GM12873 (cell line): ENCODE data around the gene SLC12A2.

Experiments used
- TF ChIP-seq, protein P1 (sequence below): IDR thresholded peaks from 2 replicates; pipeline ENCODE4 v1.5.1; 2012; ENCODE audit warnings: low read depth, mild to moderate bottlenecking, moderate library complexity, low read length, control low read depth; ENCODE audit not compliant: insufficient read depth; ENCODE audit errors: missing control alignments

SLC12A2 gene

DNA sequence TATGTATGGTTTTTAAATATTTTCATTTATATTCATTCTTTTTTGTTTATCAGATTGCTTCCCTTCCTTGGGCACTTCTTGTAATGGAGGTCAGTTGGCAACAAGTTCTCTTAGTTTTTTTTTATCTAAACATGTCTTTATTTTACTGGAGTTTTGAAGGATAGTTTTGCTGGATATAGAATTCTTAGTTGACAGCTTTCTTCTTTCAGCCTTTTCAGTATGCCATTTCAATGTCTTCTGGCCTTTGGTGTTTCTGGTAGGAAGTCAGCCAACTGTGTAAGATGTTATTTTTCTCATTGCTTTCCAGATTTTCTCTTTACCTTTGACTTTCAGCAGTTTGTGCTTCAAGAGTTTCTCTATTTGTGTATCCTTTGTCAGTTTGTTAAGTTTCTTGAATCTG is 14.2 kb downstream of the SLC12A2 start:
- TF ChIP-seq, protein P1, sequence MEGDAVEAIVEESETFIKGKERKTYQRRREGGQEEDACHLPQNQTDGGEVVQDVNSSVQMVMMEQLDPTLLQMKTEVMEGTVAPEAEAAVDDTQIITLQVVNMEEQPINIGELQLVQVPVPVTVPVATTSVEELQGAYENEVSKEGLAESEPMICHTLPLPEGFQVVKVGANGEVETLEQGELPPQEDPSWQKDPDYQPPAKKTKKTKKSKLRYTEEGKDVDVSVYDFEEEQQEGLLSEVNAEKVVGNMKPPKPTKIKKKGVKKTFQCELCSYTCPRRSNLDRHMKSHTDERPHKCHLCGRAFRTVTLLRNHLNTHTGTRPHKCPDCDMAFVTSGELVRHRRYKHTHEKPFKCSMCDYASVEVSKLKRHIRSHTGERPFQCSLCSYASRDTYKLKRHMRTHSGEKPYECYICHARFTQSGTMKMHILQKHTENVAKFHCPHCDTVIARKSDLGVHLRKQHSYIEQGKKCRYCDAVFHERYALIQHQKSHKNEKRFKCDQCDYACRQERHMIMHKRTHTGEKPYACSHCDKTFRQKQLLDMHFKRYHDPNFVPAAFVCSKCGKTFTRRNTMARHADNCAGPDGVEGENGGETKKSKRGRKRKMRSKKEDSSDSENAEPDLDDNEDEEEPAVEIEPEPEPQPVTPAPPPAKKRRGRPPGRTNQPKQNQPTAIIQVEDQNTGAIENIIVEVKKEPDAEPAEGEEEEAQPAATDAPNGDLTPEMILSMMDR: no peak

DNA sequence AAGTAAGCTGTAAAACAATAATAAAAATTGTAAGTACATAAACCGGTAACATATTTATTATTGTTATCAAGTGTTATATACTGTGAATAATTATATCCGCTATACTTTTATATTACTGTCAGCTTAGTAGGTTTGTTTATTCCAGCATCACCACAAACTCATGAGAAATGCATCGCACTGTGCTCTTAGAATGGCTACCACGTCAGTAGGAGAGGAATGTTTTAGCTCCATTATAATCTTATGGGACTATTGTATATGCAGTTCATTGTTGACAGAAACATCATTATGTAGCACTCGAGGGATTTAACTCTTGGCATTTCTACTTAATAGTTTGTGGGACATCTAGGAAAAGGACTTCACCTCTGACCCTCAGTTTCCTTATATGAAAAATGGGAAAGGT is 16.4 kb downstream of the SLC12A2 start:
- TF ChIP-seq, protein P1: no peak

DNA sequence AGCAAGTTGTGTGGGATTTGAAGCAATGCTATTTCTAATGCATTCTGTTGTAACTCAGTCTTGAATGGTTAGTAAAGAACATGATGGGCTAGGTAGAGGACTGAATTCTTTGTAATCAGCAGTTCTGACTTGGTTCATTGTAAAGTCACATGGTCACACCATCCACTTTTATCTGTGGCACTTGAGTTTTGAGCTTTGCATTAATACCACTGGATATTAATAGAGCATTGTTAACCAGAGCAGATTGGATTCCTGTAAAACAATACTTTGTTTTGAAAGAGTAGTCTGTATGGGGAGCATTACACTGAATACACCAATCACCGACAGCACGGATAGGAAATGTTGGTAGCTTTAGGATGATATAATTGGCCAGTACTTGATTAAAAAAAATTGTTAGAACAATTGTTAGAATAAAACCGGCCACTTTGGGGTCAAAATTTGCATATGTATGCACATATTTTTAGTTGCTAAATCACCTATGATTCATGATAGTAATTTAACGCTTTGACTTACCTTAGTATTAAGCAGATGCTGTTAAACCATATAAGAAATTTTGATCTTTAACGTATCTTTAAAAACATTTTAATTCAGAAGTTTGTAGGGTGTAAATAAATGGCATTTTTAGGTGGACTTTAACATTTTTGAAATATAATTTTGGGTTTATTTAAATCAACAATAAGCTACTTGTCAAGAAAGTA is 17.4 kb downstream of the SLC12A2 start:
- TF ChIP-seq, protein P1: no peak

DNA sequence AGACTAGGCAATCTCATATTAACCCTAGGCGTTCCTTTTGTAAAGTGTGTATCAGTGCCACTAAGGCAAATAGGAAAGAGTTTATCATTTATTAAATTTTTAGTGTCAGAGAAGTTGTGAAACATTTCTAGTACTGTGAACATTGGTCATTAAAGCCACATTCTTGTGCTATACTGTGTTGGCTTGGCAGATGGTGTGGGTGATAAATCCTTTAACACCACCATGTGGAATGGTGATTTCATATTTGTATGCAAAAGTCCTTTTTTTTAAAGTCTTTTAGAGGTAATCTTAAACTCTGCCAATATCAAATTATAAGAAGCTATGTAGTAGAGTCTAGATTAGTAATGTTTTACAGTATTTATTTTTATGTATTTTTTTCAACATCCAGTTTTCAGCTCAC is 18.1 kb downstream of the SLC12A2 start:
- TF ChIP-seq, protein P1: no peak

DNA sequence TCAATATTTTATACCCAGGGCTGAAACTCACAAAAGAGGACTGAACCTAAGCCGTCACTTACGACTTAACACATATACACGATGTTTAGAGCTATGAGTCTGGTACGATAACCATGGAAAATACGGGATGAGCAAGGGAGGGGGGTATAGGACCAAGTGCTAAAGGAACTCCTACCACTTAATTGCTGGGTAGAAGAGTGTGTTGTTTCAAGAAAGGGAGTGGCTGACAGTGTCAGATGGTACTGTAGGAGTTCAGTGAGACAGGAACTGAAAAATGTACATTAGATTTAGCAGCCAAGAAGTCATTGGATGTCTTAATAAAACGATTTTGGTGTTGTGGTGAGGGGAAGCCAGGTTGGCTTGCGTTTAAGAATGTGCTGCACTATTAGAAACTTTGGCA is 21.6 kb downstream of the SLC12A2 start:
- TF ChIP-seq, protein P1: no peak

DNA sequence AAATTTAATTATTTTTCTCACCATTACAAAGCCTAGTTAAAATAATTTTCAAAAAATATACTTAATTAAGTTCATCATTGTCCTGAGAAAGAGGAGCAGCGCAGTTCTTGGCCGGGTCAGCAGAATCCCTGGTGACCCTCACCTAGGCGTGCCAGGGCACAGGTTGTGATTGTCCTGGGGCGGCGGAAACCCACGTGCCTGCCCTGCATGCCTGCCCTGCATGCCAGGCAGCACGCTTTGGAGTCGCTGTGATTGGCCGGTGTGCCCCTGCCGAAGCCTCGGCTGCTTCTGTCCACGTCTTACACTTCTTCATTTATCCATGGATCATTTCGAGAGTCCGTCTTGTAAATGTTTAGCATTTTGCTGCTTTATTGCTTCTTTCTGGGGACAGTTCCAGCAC is 25.6 kb downstream of the SLC12A2 start:
- TF ChIP-seq, protein P1: no peak

DNA sequence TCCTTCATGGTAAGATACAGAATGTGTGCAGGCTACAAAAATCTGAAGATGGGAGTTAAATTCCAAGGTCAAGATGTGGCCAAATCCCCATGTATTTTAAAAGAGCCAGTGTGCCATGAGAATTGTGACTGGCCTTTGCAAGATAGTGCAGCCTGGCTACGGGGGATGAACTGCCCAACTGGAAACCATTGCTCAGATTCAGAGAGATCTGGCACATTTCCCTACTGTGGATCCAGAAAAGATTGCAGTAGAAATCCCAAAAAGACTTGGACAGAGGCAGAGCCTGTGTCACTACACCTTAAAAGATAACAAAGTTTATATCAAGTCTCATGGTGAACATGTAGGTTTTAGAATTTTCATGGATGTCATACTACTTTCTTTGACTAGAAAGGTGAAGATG is 26.2 kb downstream of the SLC12A2 start:
- TF ChIP-seq, protein P1: no peak
